ENCODE data around the gene QPCT.

The QPCT gene

DNA sequence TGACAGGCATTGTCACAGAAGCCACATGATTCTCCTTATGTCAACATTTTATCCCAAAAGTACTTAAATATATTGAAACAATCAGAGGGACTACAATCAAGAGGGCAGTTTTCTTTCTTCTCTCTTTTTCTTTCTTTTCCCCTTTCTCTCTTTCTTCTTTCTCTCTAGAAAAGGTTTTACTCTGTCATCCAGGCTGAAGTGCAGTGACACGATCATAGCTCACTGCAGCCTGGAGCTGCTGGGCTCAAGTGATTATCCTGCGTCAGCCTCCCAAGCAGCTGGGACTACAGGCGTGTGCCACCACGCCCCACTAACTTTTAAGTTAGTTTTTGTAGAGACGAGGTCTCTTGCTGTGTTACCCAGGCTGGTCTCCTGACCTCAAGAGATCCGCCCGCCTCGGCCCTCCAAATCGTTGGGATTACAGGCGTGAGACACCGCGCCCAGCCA is 18.8 kb upstream of the QPCT start:
- H3K4me1 ChIP-seq (ENCODE audit: insufficient read depth, low read length): peaks cover 23% of the 10 kb centered on the region
- H3K27me3 ChIP-seq (ENCODE audit: insufficient read depth, low read length): peaks cover 29% of the 10 kb centered on the region
- 88% methylated on average over 12 of the region's 12 CpGs for WGBS
- H3K36me3 ChIP-seq (ENCODE audit: insufficient read depth, low read length): peaks cover 14% of the 10 kb centered on the region
- H3K27ac ChIP-seq (ENCODE audit: low read depth, low read length): no peak overlapping the region
- no peak overlapping the region for H3K9ac ChIP-seq (ENCODE audit: low read depth, low read length)
- no peaks in the 10 kb centered on the region for H3K9me3 ChIP-seq (ENCODE audit: insufficient read depth, low read depth, low read length)
- H3K4me3 ChIP-seq (ENCODE audit: low read length): peak overlapping the region; percentile 88

DNA sequence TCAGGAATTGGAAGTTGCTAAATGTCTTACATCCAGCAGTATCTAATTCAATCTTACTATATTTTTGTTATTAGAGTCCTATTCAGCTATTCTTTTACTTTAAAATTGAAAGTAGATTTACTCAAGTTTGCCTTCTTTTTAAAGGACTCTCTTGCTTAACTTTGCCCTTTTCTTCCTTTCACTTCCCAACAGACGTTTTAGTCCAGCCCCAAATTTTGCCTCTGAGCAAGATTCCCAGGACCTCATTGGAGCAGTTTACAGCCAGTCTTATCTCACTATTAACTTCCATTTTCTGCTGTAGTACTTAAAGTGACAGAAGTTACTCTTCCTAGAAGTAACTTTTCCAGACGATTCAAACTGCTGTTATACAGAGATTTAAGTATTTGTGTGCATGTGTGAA is 18.1 kb upstream of the QPCT start:
- no peak overlapping the region for H3K4me3 ChIP-seq (ENCODE audit: low read length)
- peaks cover 22% of the 10 kb centered on the region for H3K4me1 ChIP-seq (ENCODE audit: insufficient read depth, low read length)
- H3K9ac ChIP-seq (ENCODE audit: low read depth, low read length): no peak overlapping the region
- WGBS: 35% methylated on average over 1 of the region's 2 CpGs
- H3K9me3 ChIP-seq (ENCODE audit: insufficient read depth, low read depth, low read length): no peaks in the 10 kb centered on the region
- H3K36me3 ChIP-seq (ENCODE audit: insufficient read depth, low read length): peaks cover 7% of the 10 kb centered on the region
- H3K27ac ChIP-seq (ENCODE audit: low read depth, low read length): no peak overlapping the region
- peaks cover 29% of the 10 kb centered on the region for H3K27me3 ChIP-seq (ENCODE audit: insufficient read depth, low read length)

DNA sequence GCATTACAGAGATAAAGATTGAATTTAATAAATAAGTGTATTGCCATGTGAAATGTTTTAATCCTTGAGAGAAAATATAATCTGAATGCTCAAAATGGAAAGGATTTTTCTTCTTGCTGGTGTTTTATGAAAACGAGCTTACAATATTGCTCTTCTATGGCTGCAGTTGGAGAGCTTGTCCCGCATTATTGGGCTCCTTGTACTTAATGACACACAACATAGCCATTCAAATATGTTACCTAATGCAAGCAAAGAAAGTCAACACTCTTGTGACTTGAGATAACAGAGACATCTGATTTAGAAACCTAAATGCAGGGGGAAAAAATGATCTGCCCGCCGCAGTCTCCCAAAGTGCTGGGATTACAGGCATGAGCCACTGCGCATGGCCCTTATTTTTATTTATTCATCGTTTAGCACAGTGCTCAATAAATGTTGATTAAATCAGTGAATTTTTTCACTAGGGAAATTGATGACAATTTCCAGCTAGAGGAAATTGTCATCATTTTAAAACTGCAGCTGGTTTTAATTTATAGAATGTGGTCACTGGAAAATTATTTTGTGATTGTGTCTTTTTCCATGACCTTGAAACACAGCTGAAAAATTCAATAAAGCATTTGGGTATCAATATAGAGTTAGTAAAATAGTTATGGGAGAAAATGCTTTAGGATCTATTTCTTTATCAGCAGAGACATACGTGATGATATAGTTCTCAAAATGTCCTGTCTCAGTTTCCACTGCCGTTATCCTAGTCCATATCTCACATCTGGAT is 17.4 kb upstream of the QPCT start:
- H3K4me3 ChIP-seq (ENCODE audit: low read length): no peak overlapping the region
- peaks cover 29% of the 10 kb centered on the region for H3K27me3 ChIP-seq (ENCODE audit: insufficient read depth, low read length)
- H3K4me1 ChIP-seq (ENCODE audit: insufficient read depth, low read length): peaks cover 15% of the 10 kb centered on the region
- WGBS: 88% methylated on average over 8 of the region's 8 CpGs
- H3K36me3 ChIP-seq (ENCODE audit: insufficient read depth, low read length): peaks cover 6% of the 10 kb centered on the region; the same call in 1 of the 2 replicates
- H3K9me3 ChIP-seq (ENCODE audit: insufficient read depth, low read depth, low read length): no peaks in the 10 kb centered on the region
- no peak overlapping the region for H3K27ac ChIP-seq (ENCODE audit: low read depth, low read length)
- H3K9ac ChIP-seq (ENCODE audit: low read depth, low read length): no peak overlapping the region

DNA sequence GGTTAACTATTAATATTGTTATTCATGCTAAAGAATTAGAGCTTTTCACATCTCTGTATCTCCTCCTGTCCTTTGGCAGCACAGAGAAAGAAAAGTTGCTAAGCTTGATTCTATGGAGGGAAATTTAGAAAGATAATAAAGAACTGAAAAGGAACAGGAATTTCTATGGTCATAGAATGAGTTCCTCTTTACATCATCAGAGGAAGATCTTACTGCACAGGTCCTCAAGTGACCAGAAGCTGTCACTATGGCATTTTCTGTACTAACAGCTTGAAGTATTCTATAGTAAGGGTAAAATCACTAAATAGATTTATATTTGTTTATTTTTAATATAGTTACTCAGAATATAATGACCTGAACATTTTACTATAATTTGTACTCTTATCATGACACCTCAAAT is 13.7 kb upstream of the QPCT start:
- H3K4me1 ChIP-seq (ENCODE audit: insufficient read depth, low read length): no peaks in the 10 kb centered on the region
- H3K27ac ChIP-seq (ENCODE audit: low read depth, low read length): no peak overlapping the region
- no peak overlapping the region for H3K9ac ChIP-seq (ENCODE audit: low read depth, low read length)
- no peaks in the 10 kb centered on the region for H3K9me3 ChIP-seq (ENCODE audit: insufficient read depth, low read depth, low read length)
- H3K36me3 ChIP-seq (ENCODE audit: insufficient read depth, low read length): no peaks in the 10 kb centered on the region
- H3K27me3 ChIP-seq (ENCODE audit: insufficient read depth, low read length): peaks cover 19% of the 10 kb centered on the region
- no peak overlapping the region for H3K4me3 ChIP-seq (ENCODE audit: low read length)

DNA sequence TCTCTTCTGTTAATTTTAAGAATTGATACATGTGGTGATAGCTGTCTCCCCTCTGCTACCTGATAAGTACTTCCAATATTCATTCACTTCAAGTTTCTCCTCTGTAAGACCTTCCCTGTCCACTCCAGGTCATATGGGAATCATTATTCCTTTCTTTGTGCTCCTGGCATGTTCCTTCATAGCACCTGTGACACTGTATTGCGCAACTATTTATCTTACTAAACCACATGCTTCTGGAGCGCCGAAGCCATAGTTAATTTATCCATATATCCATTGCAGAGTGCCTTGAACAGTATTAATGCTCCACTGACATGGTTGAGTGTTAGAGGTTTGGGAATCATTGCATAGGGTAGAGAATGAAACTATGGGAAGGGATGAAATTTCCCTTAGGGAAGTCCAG is 11.9 kb upstream of the QPCT start:
- no peaks in the 10 kb centered on the region for H3K36me3 ChIP-seq (ENCODE audit: insufficient read depth, low read length)
- H3K9me3 ChIP-seq (ENCODE audit: insufficient read depth, low read depth, low read length): no peaks in the 10 kb centered on the region
- no peak overlapping the region for H3K4me3 ChIP-seq (ENCODE audit: low read length)
- 97% methylated on average over 3 of the region's 3 CpGs for WGBS
- H3K9ac ChIP-seq (ENCODE audit: low read depth, low read length): no peak overlapping the region
- H3K27me3 ChIP-seq (ENCODE audit: insufficient read depth, low read length): 0 out of 2 replicates have a peak, but pooled peaks cover under 1% of the 10 kb centered on the region
- no peaks in the 10 kb centered on the region for H3K4me1 ChIP-seq (ENCODE audit: insufficient read depth, low read length)
- no peak overlapping the region for H3K27ac ChIP-seq (ENCODE audit: low read depth, low read length)

DNA sequence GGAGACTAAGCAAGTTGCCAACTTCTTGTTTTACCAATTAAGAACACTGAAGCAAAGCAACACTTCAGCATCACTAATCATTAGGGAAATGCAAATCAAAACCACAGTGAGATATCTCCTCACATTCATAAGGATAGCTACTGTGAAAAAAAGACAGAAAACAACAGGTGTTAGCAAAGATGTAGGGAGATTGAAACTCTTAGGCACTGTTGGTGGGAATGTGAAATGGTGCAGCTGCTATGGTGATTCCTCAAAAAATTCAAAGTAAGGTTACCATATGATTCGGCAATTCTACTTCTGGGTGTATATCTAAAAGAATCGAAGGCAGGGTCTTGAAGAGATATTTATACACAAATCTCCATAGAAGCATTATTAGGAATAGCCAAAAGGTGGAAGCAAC is 11.2 kb upstream of the QPCT start:
- no peaks in the 10 kb centered on the region for H3K4me1 ChIP-seq (ENCODE audit: insufficient read depth, low read length)
- WGBS: 100% methylated on average over 1 of the region's 2 CpGs
- H3K9ac ChIP-seq (ENCODE audit: low read depth, low read length): no peak overlapping the region
- no peak overlapping the region for H3K4me3 ChIP-seq (ENCODE audit: low read length)
- no peak overlapping the region for H3K27ac ChIP-seq (ENCODE audit: low read depth, low read length)
- no peaks in the 10 kb centered on the region for H3K9me3 ChIP-seq (ENCODE audit: insufficient read depth, low read depth, low read length)
- H3K36me3 ChIP-seq (ENCODE audit: insufficient read depth, low read length): no peaks in the 10 kb centered on the region
- H3K27me3 ChIP-seq (ENCODE audit: insufficient read depth, low read length): no peaks in the 10 kb centered on the region

DNA sequence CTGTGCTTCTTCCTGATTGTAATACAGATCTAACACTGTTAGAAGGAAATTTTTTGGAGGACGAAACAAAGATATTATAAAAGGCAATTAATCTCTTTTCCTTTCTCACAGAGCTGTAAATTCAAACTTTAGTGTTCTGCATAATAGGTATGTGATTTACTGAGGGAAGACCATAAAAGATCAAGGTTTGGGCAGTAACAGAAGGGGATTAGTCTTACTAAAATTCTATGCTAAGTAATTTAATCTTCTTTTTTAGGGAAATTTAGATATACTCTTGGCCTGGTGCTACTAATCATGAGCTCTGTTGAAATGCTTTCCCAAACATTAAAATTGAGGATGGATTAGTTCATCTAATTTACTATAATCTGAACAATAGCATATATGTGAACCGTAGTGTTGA is 8.8 kb upstream of the QPCT start:
- Histone ChIP-seq H3K27me3 (ENCODE audit: insufficient read depth, low read length) (no peaks in the 10 kb centered on the region), H3K9me3 (ENCODE audit: insufficient read depth, low read depth, low read length) (no peaks in the 10 kb centered on the region), H3K27ac (ENCODE audit: low read depth, low read length) (no peak overlapping the region), H3K4me1 (ENCODE audit: insufficient read depth, low read length) (no peaks in the 10 kb centered on the region), H3K4me3 (ENCODE audit: low read length) (no peak overlapping the region), H3K9ac (ENCODE audit: low read depth, low read length) (no peak overlapping the region), H3K36me3 (ENCODE audit: insufficient read depth, low read length) (no peaks in the 10 kb centered on the region)
- WGBS: no CpG with 5 or more reads among the region's 2 CpGs

DNA sequence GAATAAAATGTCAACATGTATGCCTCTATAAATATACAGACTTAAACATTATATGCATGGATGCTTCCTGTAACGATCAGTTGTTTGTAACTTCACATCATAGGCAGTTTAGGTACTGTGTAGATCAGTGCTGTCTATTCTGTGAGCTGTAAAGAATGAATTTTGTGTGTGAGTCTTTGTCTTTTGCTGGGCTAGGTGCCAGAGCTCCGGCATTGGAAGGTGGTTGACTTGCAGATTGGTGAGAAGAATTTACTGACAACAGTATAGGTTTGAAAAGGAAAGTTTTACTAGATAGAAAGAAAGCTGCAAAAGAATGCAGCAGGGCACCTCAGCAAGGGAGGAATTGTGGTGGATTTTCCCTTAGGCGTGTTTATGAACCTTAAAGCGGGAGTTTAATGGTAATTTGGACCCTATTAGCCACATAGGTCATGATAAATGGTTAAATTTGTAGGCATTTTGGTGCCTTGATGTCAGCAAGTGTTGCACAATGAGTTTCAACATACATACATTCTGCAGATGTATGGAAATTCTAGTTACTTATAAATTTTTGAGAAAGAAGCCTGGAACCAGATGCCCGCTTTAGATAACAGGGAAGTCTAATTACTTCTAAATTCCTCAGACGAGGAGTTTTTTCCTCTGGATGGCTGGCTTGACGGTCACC is 6.7 kb upstream of the QPCT start:
- 92% methylated on average over 7 of the region's 7 CpGs for WGBS
- Histone ChIP-seq H3K27me3 (ENCODE audit: insufficient read depth, low read length) (no peaks in the 10 kb centered on the region), H3K36me3 (ENCODE audit: insufficient read depth, low read length) (no peaks in the 10 kb centered on the region), H3K9me3 (ENCODE audit: insufficient read depth, low read depth, low read length) (no peaks in the 10 kb centered on the region), H3K4me3 (ENCODE audit: low read length) (no peak overlapping the region), H3K9ac (ENCODE audit: low read depth, low read length) (no peak overlapping the region), H3K27ac (ENCODE audit: low read depth, low read length) (no peak overlapping the region), H3K4me1 (ENCODE audit: insufficient read depth, low read length) (no peaks in the 10 kb centered on the region; the same call in 1 of the 2 replicates)

DNA sequence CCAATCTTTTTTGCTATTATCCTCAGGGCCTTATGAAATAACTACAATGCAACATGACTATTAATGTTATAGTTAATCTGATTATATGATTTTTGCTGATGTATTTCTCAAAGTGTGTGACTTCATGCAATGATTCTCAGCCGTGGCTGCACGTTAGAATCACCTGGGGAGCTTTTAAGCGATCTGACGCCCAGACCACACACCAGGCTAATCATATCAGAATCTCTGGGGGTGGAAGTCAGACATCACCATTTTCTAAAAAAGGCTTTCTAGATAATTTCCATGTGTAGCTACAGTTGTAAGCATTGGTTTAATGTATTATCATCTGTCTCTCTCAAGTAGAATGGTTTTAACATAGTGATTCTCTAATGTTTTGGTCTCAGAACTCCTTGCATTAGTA is 5.5 kb upstream of the QPCT start:
- no peaks in the 10 kb centered on the region for H3K36me3 ChIP-seq (ENCODE audit: insufficient read depth, low read length)
- peaks cover 5% of the 10 kb centered on the region for H3K4me1 ChIP-seq (ENCODE audit: insufficient read depth, low read length)
- WGBS: 92% methylated on average over 4 of the region's 4 CpGs
- H3K27me3 ChIP-seq (ENCODE audit: insufficient read depth, low read length): 0 out of 2 replicates have a peak, but pooled peaks cover under 1% of the 10 kb centered on the region
- H3K9ac ChIP-seq (ENCODE audit: low read depth, low read length): no peak overlapping the region
- H3K9me3 ChIP-seq (ENCODE audit: insufficient read depth, low read depth, low read length): no peaks in the 10 kb centered on the region
- no peak overlapping the region for H3K27ac ChIP-seq (ENCODE audit: low read depth, low read length)
- H3K4me3 ChIP-seq (ENCODE audit: low read length): no peak overlapping the region

DNA sequence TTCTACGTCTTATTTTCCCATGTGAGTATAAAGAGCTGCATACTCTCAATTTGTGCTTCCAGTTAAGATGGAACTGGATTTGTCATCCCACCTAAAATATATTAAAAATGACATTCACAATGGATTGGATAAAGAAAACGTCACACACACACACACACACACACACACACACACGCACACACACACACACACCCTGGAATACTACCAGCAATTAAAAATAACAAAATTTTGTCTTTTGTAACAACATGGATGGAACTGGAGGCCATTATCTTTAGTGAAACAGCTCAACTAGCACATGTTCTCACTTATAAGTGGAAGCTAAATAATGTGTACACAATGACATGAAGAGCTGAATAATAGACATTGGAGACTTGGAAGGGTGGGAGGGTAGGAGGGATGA is 3.8 kb upstream of the QPCT start:
- no peaks in the 10 kb centered on the region for H3K36me3 ChIP-seq (ENCODE audit: insufficient read depth, low read length)

DNA sequence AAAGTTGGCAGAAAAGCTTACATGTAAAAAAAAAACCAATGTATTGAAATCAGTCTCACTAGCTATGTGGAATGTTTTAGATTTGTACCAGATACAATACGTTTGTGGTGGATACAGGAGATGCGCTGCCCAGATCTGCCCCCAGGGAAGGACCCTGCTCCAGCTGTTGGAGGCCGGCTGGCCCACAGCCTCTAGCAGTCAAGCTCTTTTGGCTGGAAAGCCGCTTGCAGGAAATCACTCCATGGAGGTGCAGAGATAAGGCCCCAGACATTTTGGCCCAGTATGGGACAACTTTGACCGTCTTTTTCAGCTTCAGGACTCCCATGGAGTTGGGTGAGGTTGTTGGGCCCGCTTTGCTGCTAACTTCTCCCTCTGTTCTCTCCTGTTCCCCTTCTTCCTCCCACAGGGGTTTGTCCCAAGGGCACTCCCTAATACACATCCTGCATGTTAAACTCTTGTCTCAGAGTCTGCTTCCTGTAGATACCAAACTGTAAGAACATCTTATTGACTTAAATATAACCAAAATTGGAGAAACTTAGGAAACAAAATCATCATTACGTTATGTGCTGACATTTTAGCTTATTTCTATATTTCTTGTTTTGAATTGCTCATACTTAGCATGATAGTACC is 1.7 kb upstream of the QPCT start:
- WGBS: 78% methylated on average over 7 of the region's 7 CpGs
- Histone ChIP-seq H3K9ac (ENCODE audit: low read depth, low read length) (no peak overlapping the region), H3K27ac (ENCODE audit: low read depth, low read length) (no peak overlapping the region), H3K27me3 (ENCODE audit: insufficient read depth, low read length) (peaks cover 15% of the 10 kb centered on the region), H3K4me3 (ENCODE audit: low read length) (no peak overlapping the region), H3K9me3 (ENCODE audit: insufficient read depth, low read depth, low read length) (no peaks in the 10 kb centered on the region), H3K36me3 (ENCODE audit: insufficient read depth, low read length) (no peaks in the 10 kb centered on the region), H3K4me1 (ENCODE audit: insufficient read depth, low read length) (peaks cover 8% of the 10 kb centered on the region)

More for the DNA sequence above, 3.8 kb upstream of the QPCT start:
- no peak overlapping the region for H3K9ac ChIP-seq (ENCODE audit: low read depth, low read length)
- no peak overlapping the region for H3K27ac ChIP-seq (ENCODE audit: low read depth, low read length)
- H3K27me3 ChIP-seq (ENCODE audit: insufficient read depth, low read length): peaks cover 15% of the 10 kb centered on the region
- H3K9me3 ChIP-seq (ENCODE audit: insufficient read depth, low read depth, low read length): no peaks in the 10 kb centered on the region
- peaks cover 8% of the 10 kb centered on the region for H3K4me1 ChIP-seq (ENCODE audit: insufficient read depth, low read length)
- WGBS: 76% methylated on average over 3 of the region's 3 CpGs
- no peak overlapping the region for H3K4me3 ChIP-seq (ENCODE audit: low read length)

All from HUES64 (cell line).